Loucy (cell line): Measurements from ENCODE around the gene IKBIP.

Experiments used
- H2AFZ ChIP-seq: fragments of 200-600 bp; sonication (generic); 2 replicates; pipeline ENCODE4 v1.6.0; 2016; ENCODE audit warnings: antibody characterized with exemption, mild to moderate bottlenecking, low read length, moderate library complexity
- H3F3A ChIP-seq: fragments of 200-600 bp; 2 replicates; pipeline ENCODE4 v1.6.0; 2016; ENCODE audit warnings: antibody characterized with exemption, low read depth, mild to moderate bottlenecking
- H3K27me3 ChIP-seq: fragments of 200-600 bp; sonication (generic); 2 replicates; pipeline ENCODE4 v1.6.1; 2014; ENCODE audit warnings: low read length, mild to moderate bottlenecking; ENCODE audit not compliant: insufficient read depth, poor library complexity, severe bottlenecking
- H3K36me3 ChIP-seq: fragments of 200-600 bp; sonication (generic); 2 replicates; pipeline ENCODE4 v1.6.1; 2016; ENCODE audit warnings: low read length; ENCODE audit not compliant: insufficient read depth
- H3K4me1 ChIP-seq: fragments of 200-600 bp; sonication (generic); 2 replicates; pipeline ENCODE4 v1.5.1; 2014; ENCODE audit warnings: low read length, mild to moderate bottlenecking; ENCODE audit not compliant: insufficient read depth, poor library complexity, severe bottlenecking
- H3K4me2 ChIP-seq: fragments of 200-600 bp; sonication (generic); 2 replicates; pipeline ENCODE4 v1.6.0; 2014; ENCODE audit warnings: antibody characterized with exemption, low read length, low read depth, mild to moderate bottlenecking; ENCODE audit not compliant: poor library complexity, severe bottlenecking
- H3K4me3 ChIP-seq: fragments of 200-600 bp; sonication (generic); 2 replicates; pipeline ENCODE4 v1.5.1; 2014; ENCODE audit warnings: low read length, mild to moderate bottlenecking, mixed read lengths; ENCODE audit not compliant: poor library complexity, severe bottlenecking
- H3K79me2 ChIP-seq: fragments of 200-600 bp; sonication (generic); 2 replicates; pipeline ENCODE4 v1.6.1; 2014; ENCODE audit warnings: low read length; ENCODE audit not compliant: insufficient read depth
- H3K9ac ChIP-seq: fragments of 200-600 bp; sonication (generic); 2 replicates; pipeline ENCODE4 v1.6.0; 2014; ENCODE audit warnings: mild to moderate bottlenecking, low read depth, low read length, moderate library complexity; ENCODE audit not compliant: poor library complexity, severe bottlenecking
- H3K9me2 ChIP-seq: fragments of 200-600 bp; sonication (generic); replicated peaks from 2 replicates; pipeline ENCODE4 v1.6.1; 2016; ENCODE audit warnings: low read depth, low read length, mixed read lengths
- H3K9me3 ChIP-seq: fragments of 200-600 bp; sonication (generic); 2 replicates; pipeline ENCODE4 v1.6.1; 2014; ENCODE audit warnings: mild to moderate bottlenecking, antibody characterized with exemption, low read length, low read depth; ENCODE audit not compliant: insufficient read depth
- H4K20me1 ChIP-seq: fragments of 200-600 bp; sonication (generic); 2 replicates; pipeline ENCODE4 v1.6.0; 2014; ENCODE audit warnings: antibody characterized with exemption, low read length, mild to moderate bottlenecking; ENCODE audit not compliant: insufficient read depth, poor library complexity, severe bottlenecking
- CTCF ChIP-seq: fragments of 200-600 bp; sonication (generic); conservative IDR thresholded peaks from 2 replicates; pipeline ENCODE4 v1.5.1; 2014; ENCODE audit warnings: mild to moderate bottlenecking, antibody characterized with exemption, low read length
- EZH2phosphoT487 ChIP-seq: fragments of 200-600 bp; IDR thresholded peaks from 2 replicates; pipeline ENCODE4 v1.6.1; 2018; ENCODE audit warnings: antibody characterized with exemption, mild to moderate bottlenecking, moderate library complexity, borderline replicate concordance

Gene IKBIP

GRCh38 chr12:98684199-98684598, 39.6 kb upstream of the IKBIP start:
- peaks cover 58% of the 10 kb centered on the region; the same call in 1 of the 2 replicates for H3K36me3 ChIP-seq
- no peaks in the 10 kb centered on the region for H3K79me2 ChIP-seq
- TF ChIP-seq EZH2phosphoT487 (no peak), CTCF (no peak)

GRCh38 chr12:98679611-98680005, 35.0 kb upstream of the IKBIP start:
- peaks cover 49% of the 10 kb centered on the region; the same call in 1 of the 2 replicates for H3K36me3 ChIP-seq

More at GRCh38 chr12:98684199-98684598, 39.6 kb upstream of the IKBIP start:
- Histone ChIP-seq H3K9me2 (no peaks in the 10 kb centered on the region), H3K27me3 (no peaks in the 10 kb centered on the region), H2AFZ (no peak overlapping the region), H3K4me1 (no peaks in the 10 kb centered on the region), H3K9ac (no peak overlapping the region), H3F3A (no peaks in the 10 kb centered on the region), H3K9me3 (no peaks in the 10 kb centered on the region), H4K20me1 (no peaks in the 10 kb centered on the region), H3K4me2 (no peak overlapping the region), H3K4me3 (no peak overlapping the region)

GRCh38 chr12:98678946-98679610, 34.5 kb upstream of the IKBIP start:
- no peaks in the 10 kb centered on the region for H3K4me1 ChIP-seq
- TF ChIP-seq CTCF (no peak), EZH2phosphoT487 (no peak)
- no peak overlapping the region for H3K4me2 ChIP-seq
- H3K9ac ChIP-seq, result no peak overlapping the region
- H3K9me3 ChIP-seq, result no peaks in the 10 kb centered on the region
- H3K4me3 ChIP-seq, result no peak overlapping the region
- peaks cover 45% of the 10 kb centered on the region; the same call in 1 of the 2 replicates for H3K36me3 ChIP-seq
- H3K27me3 ChIP-seq, result no peaks in the 10 kb centered on the region
- no peak overlapping the region for H2AFZ ChIP-seq
- no peaks in the 10 kb centered on the region for H3F3A ChIP-seq
- H3K79me2 ChIP-seq, result no peaks in the 10 kb centered on the region
- H3K9me2 ChIP-seq, result no peaks in the 10 kb centered on the region
- no peaks in the 10 kb centered on the region for H4K20me1 ChIP-seq

More at GRCh38 chr12:98679611-98680005, 35.0 kb upstream of the IKBIP start:
- Histone ChIP-seq H3K9me3 (no peaks in the 10 kb centered on the region), H3K9ac (no peak overlapping the region), H3K27me3 (no peaks in the 10 kb centered on the region), H3K9me2 (no peaks in the 10 kb centered on the region), H2AFZ (no peak overlapping the region), H3K4me3 (no peak overlapping the region), H3F3A (no peaks in the 10 kb centered on the region), H3K4me1 (no peaks in the 10 kb centered on the region), H3K4me2 (no peak overlapping the region), H4K20me1 (no peaks in the 10 kb centered on the region), H3K79me2 (no peaks in the 10 kb centered on the region)
- TF ChIP-seq EZH2phosphoT487 (no peak), CTCF (no peak)
